ENCODE results near the gene MEIS1.

GRCh38 chr2:66433695-66433944 is 1.3 kb upstream of the MEIS1 start:
- TF ChIP-seq ZBTB26 (tag by site-specific recombination; optimal IDR thresholded peaks at IDR 0.05): no peak
- TF ChIP-seq REPIN1 (tag by site-specific recombination; IDR thresholded peaks at IDR 0.05; ENCODE audit: low read depth): no peak
- TF ChIP-seq CTCF (tag by site-specific recombination; IDR thresholded peaks at IDR 0.05): no peak
- TF ChIP-seq ZNF792 (tag by site-specific recombination; IDR thresholded peaks at IDR 0.05): no peak
- no peak for TF ChIP-seq PBX3 (CRISPR knock-in tag; IDR thresholded peaks at IDR 0.05)
- TF ChIP-seq ZNF174 (tag by site-specific recombination; IDR thresholded peaks at IDR 0.05): no peak
- TF ChIP-seq ZNF366 (tag by site-specific recombination; conservative IDR thresholded peaks at IDR 0.05): no peak
- no peak for TF ChIP-seq ZNF324 (tag by site-specific recombination; IDR thresholded peaks at IDR 0.05)
- no peak; the same call in 1 of the 2 replicates for TF ChIP-seq ZNF335 (tag by site-specific recombination; conservative IDR thresholded peaks at IDR 0.05)
- TF ChIP-seq SP3 (tag by site-specific recombination; IDR thresholded peaks at IDR 0.05): no peak
- no peak for TF ChIP-seq ZNF510 (tag by site-specific recombination; IDR thresholded peaks at IDR 0.05; ENCODE audit: insufficient replicate concordance)
- TF ChIP-seq HIC1 (tag by site-specific recombination; IDR thresholded peaks at IDR 0.05): no peak
- no peak for TF ChIP-seq ZBTB21 (tag by site-specific recombination; IDR thresholded peaks at IDR 0.05)

Measured in HEK293 (cell line).